Left renal pelvis (tissue), 4 donors: ENCODE data around the gene RAB6C. TPM values are rescaled to one million over a fixed set of nuclear protein-coding genes. Genes with fewer than 3 reads are reported as not detected.
"Not testable (repeated sequence)": the region's sequence is repeated elsewhere in the genome, so short reads cannot be mapped to it uniquely, and the experiment has no call there.

ENCODE experiments used
- DNase-seq, 4 donors: peaks; one replicate each; pipeline ENCODE4 v3.0.0-alpha.2; 2013; ENCODE audit warnings: low read depth in 4 of 4, low spot score in 3 of 4
- polyA plus RNA-seq, 4 donors: library from polyadenylated mRNA; unstranded; fragments of 120-200 nt; gene quantifications; one replicate each; pipeline ENCODE4 v1.2.1, GENCODE V29; 2013; ENCODE audit not compliant: insufficient read length in 4 of 4

RAB6C gene
- polyA plus RNA-seq = 1 to 10 TPM in 1 of 4 donors, under 1 TPM in 3; 0.30 to 1.4 (median 0.74) TPM

- peak; percentile 2 to 11 (median 8) for DNase-seq
These were observed at the start of gene RAB6C for GRCh38 chr2:129979629-129980155. Gene RAB6C (plus strand): TSS chr2:129979666. CDS start chr2:129980116, 450 bp downstream.

DNA sequence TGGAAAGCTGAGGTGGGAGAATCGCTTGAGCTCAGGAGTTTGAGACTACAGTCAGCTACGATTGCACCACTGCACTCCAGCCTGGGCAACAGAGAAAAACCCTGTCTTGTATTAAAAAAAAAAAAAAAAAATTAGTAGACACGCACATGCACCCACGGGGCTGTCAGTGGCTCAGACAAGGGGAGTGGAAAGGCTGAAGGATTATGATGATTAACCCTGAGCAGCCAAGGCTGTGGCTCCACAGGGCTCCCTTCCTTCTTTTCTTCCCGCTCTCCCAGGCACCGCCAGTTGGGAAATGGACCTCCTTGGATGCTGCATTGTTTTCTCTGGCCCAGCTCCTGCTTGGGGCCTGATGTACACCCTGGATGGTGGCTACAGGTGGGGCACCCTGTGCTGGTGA, 49.0 kb upstream of the RAB6C start:
- no peak for DNase-seq

DNA sequence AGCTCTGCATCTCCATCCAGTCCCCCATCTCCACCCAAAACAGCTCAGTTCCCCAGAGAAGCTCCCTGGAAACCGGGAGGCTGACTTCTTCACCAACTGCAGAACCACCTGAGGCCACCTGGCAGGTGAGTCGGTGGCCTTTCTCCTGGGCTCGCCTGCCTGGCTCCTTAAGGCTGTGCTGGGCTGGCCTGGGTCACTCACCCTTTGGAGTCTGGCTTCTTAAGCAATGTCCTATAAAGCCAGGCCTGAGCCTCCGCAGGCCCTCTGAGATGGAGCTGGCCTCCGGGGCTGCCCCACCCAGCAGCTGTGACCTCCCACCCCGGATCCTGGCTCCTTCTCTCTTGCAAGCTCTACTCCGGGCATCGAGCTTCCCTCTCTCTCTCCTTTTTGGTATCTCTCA, 46.1 kb upstream of the RAB6C start:
- not testable (repeated sequence) for DNase-seq

DNA sequence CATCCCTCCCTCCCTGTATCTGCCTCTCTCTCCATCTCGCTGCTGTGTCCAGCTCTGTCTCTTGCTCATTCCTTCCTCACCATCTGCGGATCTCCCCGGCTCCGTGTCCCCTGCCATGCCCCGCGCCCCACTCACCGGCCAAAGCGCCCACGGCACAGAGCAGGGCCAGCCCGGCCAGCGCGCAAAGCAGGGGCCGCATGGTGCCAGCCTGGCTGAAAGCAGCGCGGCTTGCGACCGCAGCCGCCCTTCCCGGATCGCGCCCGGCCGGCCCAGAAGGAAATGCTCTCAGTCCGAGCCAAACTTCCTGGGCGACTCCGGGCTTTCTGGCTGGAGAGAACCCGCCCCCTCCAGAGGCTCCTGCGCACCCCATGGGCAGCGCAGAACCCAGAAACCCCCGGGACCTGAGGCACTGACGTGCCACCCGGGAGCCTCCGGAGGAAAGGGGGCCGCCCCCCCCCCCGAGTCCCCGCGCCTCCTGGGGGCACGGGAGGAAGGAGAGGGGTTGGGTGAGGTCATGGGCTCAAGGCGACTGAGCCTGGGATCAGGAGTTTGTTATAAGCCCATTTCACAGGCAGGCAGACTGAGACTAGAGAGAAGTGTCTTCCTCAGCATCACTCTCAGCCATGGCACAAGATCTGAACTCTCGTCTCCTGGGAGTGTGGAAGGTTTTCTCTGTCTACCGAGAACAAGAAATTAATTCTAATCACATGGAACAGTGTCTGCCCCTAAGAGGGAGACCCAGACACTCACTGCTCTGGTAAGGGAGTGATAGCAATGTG, 45.2 kb upstream of the RAB6C start:
- DNase-seq = no peak

DNA sequence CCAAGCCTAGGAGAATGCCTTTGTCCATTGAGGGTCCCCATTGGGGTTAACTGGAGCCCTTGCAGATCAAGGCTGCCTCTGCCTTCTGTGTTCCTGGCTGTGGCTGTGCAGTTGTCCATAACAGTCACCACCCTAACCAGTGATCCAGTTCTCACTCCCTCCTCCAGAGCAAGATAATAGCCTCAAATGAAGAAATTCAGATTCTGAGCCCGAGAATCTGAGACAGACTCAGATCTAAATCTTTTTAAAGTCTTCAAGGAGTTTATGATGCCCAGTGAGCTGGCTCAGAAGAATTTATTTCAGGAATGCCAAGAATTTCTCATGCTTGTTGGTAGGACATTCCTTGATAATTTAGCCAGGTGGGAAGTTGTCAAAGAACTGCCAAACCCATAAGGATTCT, 44.3 kb upstream of the RAB6C start:
- DNase-seq = no peak

DNA sequence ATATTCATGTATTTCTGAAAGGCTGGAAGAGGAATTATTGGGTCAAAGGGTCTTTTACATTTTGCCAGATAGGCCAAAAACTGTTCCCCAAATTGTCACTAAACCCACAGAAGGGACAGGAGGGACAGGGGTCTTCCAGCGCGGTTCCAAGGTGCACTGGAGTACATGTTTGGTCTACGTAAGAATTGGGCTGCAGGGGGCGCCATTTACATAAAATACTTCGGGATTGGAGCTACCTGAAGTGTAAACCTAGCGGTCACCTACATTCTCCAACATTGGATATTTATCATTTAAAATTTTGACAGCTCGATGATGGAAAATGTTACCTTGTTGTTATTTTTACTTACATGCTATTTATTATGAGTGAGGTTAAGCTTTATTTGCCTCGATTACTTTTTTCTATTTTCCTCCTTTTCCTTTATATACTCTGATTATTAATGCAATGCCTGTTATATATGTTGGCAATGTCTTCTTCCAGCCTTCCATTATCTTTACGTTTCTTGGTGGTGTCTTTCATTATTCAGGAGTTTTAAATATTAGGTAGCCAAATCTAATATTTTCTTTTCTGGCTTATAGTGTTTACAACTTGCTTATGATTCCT, 43.0 kb upstream of the RAB6C start:
- DNase-seq = peak in 1 of 4 donors; percentile 49

DNA sequence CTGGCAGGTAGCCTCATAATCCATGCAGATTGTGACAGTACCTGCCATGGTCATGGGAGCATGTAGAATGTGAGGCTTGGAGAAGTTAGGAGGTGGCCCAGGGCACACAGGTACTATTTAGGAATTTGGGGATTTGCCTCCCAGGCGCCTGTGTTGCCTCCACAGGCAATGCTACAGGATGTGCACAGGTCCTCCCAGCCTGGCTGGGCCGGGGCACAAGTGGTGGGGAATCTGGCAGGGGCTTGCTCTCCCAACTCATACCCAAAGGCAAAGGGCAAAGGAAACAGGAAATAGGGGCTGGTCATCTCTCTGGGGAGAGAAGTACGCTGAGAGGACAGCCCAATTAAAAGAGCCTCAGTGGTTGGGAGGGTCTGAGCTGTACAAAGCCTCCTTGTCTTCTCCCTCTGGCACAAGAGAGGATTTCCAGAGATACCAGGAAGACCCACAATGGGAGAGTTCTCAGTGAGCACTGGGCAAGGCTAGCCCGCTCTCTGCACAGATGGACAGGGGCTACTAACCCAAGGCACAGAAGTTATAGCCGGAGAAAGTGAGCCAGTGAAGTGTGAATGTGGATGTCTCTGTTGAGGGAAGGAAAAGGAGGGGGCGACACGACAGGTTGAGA, 40.5 kb upstream of the RAB6C start:
- DNase-seq = not testable (repeated sequence)

GRCh38 chr2:129943456-129943855, 36.0 kb upstream of the RAB6C start:
- not testable (repeated sequence) for DNase-seq

DNA sequence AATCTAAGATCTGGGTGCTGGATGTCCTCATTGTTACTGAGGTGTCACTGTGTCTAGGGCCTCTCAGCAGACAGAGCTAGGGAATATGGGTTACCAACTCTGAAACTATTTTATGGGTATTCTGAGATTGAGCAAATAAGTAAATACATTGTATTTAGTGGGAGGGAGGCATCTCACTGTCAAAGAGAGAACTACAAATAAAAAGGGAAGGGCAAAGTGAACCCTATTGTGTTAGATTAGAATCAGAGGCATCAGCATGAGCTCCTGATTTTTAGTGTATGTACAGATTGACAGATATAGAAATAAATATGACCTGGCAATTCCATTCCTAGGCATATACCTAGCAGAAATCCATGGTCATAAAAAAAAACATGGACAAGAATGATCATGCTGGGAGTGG, 33.9 kb upstream of the RAB6C start:
- no peak for DNase-seq

- not testable (repeated sequence) for DNase-seq
These were observed 31.8 kb upstream of the RAB6C start for GRCh38 chr2:129947712-129948111.

DNA sequence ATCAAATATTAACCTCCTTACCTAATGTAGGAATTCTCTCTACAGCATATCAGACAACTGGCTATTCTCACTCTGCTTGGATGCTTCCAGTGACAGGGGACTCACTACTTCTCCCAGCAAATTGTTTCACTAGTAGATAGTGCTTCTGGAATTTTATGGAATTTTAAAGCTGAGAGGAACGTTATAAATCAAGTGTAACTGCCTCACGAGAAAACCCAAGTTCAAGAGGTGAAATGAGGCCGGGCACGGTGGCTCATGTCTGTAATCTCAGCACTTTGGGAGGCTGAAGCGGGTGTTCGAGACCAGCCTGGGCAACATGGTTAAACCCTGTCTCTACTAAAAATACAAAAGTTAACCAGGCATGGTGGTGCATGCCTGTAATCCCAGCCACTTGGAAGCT, 23.3 kb upstream of the RAB6C start:
- DNase-seq = not testable (repeated sequence)

- DNase-seq = no peak
These were observed 21.6 kb upstream of the RAB6C start for GRCh38 chr2:129957891-129958290.

DNA sequence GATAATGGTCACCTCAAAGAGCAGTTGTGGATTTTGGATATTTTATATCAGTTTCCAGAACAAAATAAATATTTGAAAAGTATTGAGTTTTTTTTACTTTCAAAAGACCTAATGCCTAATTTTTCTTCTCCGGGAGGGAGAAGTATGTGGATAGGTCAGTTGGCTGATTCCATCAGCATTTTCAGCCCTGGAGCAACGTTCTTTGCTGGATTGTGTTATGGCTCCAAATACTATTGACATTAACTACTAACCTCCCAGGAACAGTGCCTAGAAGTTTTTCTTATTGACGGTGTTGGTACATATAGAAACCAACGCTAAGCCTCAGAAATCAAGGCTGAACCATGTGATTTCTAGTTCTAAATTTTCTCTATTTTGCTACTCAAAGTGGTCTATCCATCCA, 20.7 kb upstream of the RAB6C start:
- not testable (repeated sequence) for DNase-seq

- DNase-seq = not testable (repeated sequence)
These were observed 10.9 kb upstream of the RAB6C start for GRCh38 chr2:129968605-129969004.

GRCh38 chr2:129975016-129975774, 4.3 kb upstream of the RAB6C start:
- no peak for DNase-seq

- not testable (repeated sequence) for DNase-seq
These were observed 2.5 kb upstream of the RAB6C start for GRCh38 chr2:129976969-129977368.

- no peak for DNase-seq
These were observed 1.5 kb upstream of the RAB6C start for GRCh38 chr2:129977986-129978385.

DNA sequence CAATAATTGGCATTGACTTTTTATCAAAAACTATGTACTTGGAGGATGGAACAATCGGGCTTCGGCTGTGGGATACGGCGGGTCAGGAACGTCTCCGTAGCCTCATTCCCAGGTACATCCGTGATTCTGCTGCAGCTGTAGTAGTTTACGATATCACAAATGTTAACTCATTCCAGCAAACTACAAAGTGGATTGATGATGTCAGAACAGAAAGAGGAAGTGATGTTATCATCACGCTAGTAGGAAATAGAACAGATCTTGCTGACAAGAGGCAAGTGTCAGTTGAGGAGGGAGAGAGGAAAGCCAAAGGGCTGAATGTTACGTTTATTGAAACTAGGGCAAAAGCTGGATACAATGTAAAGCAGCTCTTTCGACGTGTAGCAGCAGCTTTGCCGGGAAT, 780 bp downstream of the RAB6C start:
- not testable (repeated sequence) for DNase-seq

- DNase-seq = not testable (repeated sequence)
These were observed 2.2 kb downstream of the RAB6C start for GRCh38 chr2:129981689-129982088.

DNA sequence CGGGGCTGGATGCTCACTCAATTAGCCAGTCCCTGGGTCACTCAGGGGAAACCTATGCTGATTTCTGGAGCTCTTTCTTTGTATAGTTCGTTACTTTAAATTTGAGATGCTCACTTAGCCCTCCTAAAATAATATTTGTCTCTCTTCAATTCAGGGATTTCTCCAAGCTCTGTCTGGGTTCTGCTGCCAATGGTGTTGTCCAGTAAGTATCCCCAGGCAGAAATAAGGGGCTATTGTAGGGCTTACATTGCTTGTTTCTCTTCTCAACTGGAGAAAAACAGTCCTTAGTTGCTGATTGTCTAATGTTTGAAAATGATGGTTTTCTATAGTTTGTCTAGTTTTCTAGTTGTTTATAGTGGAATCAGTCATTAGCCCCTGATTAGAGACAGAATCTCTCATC, 5.0 kb downstream of the RAB6C start:
- no peak for DNase-seq
